Astrocyte (in vitro differentiated cells and primary cell): ENCODE measurements around the gene C1QTNF12.

Experiments used
- CTCF ChIP-seq: IDR thresholded peaks from 2 replicates; pipeline ENCODE4 v1.5.1; 2011; ENCODE audit warnings: low read depth, mild to moderate bottlenecking, inconsistent platforms, low read length, moderate library complexity; ENCODE audit not compliant: insufficient read depth
- EZH2 ChIP-seq: IDR thresholded peaks from 2 replicates; pipeline ENCODE4 v1.6.1; 2012; ENCODE audit warnings: mild to moderate bottlenecking, low read length, inconsistent platforms; ENCODE audit not compliant: insufficient read depth

- TF ChIP-seq CTCF (no peak), EZH2 (no peak)
These were observed 14.5 kb upstream of the C1QTNF12 start for GRCh38 chr1:1260843-1261560.
